Keratinocyte (primary cell): ENCODE data around the gene TRPV4. TPM values are rescaled to one million over a fixed set of nuclear protein-coding genes. Genes with fewer than 3 reads are reported as not detected.

Experiments used
- DNase-seq: peaks from one replicate; pipeline ENCODE4 v3.0.0-alpha.2; 2011; ENCODE audit warnings: low read depth, missing footprints, low spot score
- FAIRE-seq: peaks from 2 replicates; lab custom pipeline; 2011; peaks lifted over from hg19 to GRCh38; lab: Jason Lieb, UNC
- H2AFZ ChIP-seq: 2 replicates; pipeline ENCODE4 v1.6.0; 2012; ENCODE audit warnings: low read length, control low read depth, inconsistent platforms; ENCODE audit not compliant: control insufficient read depth
- H3K27ac ChIP-seq: 2 replicates; pipeline ENCODE4 v1.5.1; 2011; ENCODE audit warnings: low read length; ENCODE audit not compliant: control insufficient read depth, insufficient read depth
- H3K27me3 ChIP-seq: 3 replicates; pipeline ENCODE4 v1.6.0; 2011; ENCODE audit warnings: low read length; ENCODE audit not compliant: control insufficient read depth, insufficient read depth; ENCODE audit errors: extremely low read depth
- H3K36me3 ChIP-seq, 2 experiments: 2 replicates in 1 of 2; 3 replicates in 1 of 2; pipeline ENCODE4 v1.5.1; 2011; ENCODE audit warnings: low read length in 2 of 2, mild to moderate bottlenecking in 1 of 2; ENCODE audit not compliant: control insufficient read depth in 2 of 2, insufficient read depth in 2 of 2; ENCODE audit errors: extremely low read depth in 1 of 2
- H3K4me1 ChIP-seq: 3 replicates; pipeline ENCODE4 v1.5.1; 2011; ENCODE audit warnings: low read length; ENCODE audit not compliant: control insufficient read depth, insufficient read depth; ENCODE audit errors: extremely low read depth
- H3K4me2 ChIP-seq: 3 replicates; pipeline ENCODE4 v1.6.0; 2011; ENCODE audit warnings: low read depth, low read length; ENCODE audit not compliant: control insufficient read depth, insufficient read depth; ENCODE audit errors: extremely low read depth
- H3K4me3 ChIP-seq, 3 experiments: fragments of 200-600 bp in 1 of 3; sonication (generic) in 1 of 3; 2 replicates in 2 of 3; 3 replicates in 1 of 3; pipeline ENCODE4 v1.5.1; 2011 to 2016; ENCODE audit warnings: low read length in 3 of 3, mild to moderate bottlenecking in 3 of 3, control low read depth in 2 of 3, inconsistent platforms in 1 of 3, low read depth in 1 of 3, mixed read lengths in 1 of 3, mixed run types in 1 of 3, moderate library complexity in 1 of 3; ENCODE audit not compliant: control insufficient read depth in 2 of 3, insufficient read depth in 2 of 3; ENCODE audit errors: extremely low read depth in 1 of 3
- H3K79me2 ChIP-seq: 2 replicates; pipeline ENCODE4 v1.6.0; 2012; ENCODE audit warnings: low read length; ENCODE audit not compliant: control insufficient read depth, insufficient read depth
- H3K9ac ChIP-seq: 3 replicates; pipeline ENCODE4 v1.6.0; 2011; ENCODE audit warnings: low read length; ENCODE audit not compliant: control insufficient read depth, insufficient read depth; ENCODE audit errors: extremely low read depth
- H3K9me1 ChIP-seq: 3 replicates; pipeline ENCODE4 v1.6.0; 2011; ENCODE audit warnings: low read length; ENCODE audit not compliant: control insufficient read depth, insufficient read depth; ENCODE audit errors: extremely low read depth
- H3K9me3 ChIP-seq: 2 replicates; pipeline ENCODE4 v1.5.1; 2012; ENCODE audit warnings: low read depth, low read length; ENCODE audit not compliant: control insufficient read depth
- H4K20me1 ChIP-seq: 3 replicates; pipeline ENCODE4 v1.6.0; 2011; ENCODE audit warnings: low read length; ENCODE audit not compliant: control insufficient read depth, insufficient read depth; ENCODE audit errors: extremely low read depth
- CTCF ChIP-seq, 3 experiments: IDR thresholded peaks in 1 of 3; conservative IDR thresholded peaks in 1 of 3; optimal IDR thresholded peaks in 1 of 3; 2 replicates in 2 of 3; 3 replicates in 1 of 3; pipeline versions ENCODE3 to v1.5.1; 2011; ENCODE audit warnings: low read length in 3 of 3, mild to moderate bottlenecking in 3 of 3, moderate library complexity in 2 of 3, control low read depth in 1 of 3, inconsistent platforms in 1 of 3; ENCODE audit not compliant: insufficient read depth in 2 of 3; ENCODE audit errors: extremely low read depth in 1 of 3
- EZH2 ChIP-seq: IDR thresholded peaks from one replicate; pipeline ENCODE4 v1.6.1; 2012; ENCODE audit warnings: inconsistent platforms, mild to moderate bottlenecking, low read length, moderate library complexity
- dilution Hi-C: fragments of 300-500 bp; cut with MboI; formaldehyde crosslinking; loops from one replicate; pipeline ENCODE4 v1.7.0; 2020; ENCODE audit warnings: low sequenced_read_pairs; ENCODE audit not compliant: extremely low pct_ligation_motif_present
- polyA plus RNA-seq, 5 experiments: library from polyadenylated mRNA; depleted of rRNA in 3 of 5; stranded (reverse) in 3 of 5; stranded (forward) in 1 of 5; unstranded in 1 of 5; fragments of >200 nt; gene quantifications; 1 replicate in 1 of 5; 2 replicates in 3 of 5; 3 replicates in 1 of 5; pipeline versions ENCODE4 v1.2.1 to v1.2.3, GENCODE V29; 2011 to 2012; ENCODE audit warnings: missing spikeins in 2 of 5, low read depth in 1 of 5, low replicate concordance in 1 of 5

The TRPV4 gene
- polyA plus RNA-seq, 1 donor (not counting 4 experiments of a cell fraction or from before 2014, with no cell fraction given): 0.46 TPM

DNA sequence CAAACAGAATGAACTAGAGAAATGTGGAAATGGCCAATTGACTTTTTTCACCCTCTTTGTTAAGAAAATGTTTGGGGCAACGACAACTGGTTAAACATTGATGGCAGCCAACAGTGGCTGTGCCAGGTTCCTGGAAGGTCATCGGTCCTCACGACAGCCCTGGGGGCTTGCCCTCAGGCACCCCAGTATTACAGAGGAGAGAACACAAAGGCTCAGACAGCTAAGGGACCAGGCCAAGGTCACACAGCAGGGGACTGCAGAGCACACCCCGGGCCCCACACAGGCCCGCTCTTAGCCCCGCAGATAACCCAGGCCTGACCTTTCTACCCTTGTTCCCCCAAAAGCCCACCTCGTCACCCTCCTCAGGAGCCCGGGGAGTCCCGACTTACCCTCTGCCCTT, 1.3 kb downstream of the TRPV4 start:
- FAIRE-seq (no peak), DNase-seq (no peak)
- Histone ChIP-seq H3K9me3 (no peaks in the 10 kb centered on the region), H4K20me1 (no peaks in the 10 kb centered on the region), H3K27ac (no peak overlapping the region), H3K9ac (no peak overlapping the region), H3K4me3 (no peak overlapping the region), H3K4me2 (no peak overlapping the region), H3K36me3 (no peaks in the 10 kb centered on the region), H3K27me3 (peaks cover 12% of the 10 kb centered on the region), H3K79me2 (no peaks in the 10 kb centered on the region), H2AFZ (no peak overlapping the region), H3K4me1 (peaks cover under 1% of the 10 kb centered on the region), H3K9me1 (no peaks in the 10 kb centered on the region)
- dilution Hi-C loops: no loop called here
- TF ChIP-seq CTCF (optimal IDR thresholded peaks at IDR 0.05 in 1 of 3, IDR thresholded peaks at IDR 0.05 in 1 of 3, conservative IDR thresholded peaks at IDR 0.05 in 1 of 3; ENCODE audit: extremely low read depth in 1 of 3, insufficient read depth in 2 of 3, low read length in 3 of 3): no peak
- no peak for TF ChIP-seq EZH2

GRCh38 chr12:109831365-109831764, 1.8 kb downstream of the TRPV4 start:
- Histone ChIP-seq H3K4me3 (no peak overlapping the region), H3K27me3 (peaks cover 12% of the 10 kb centered on the region), H3K4me1 (no peaks in the 10 kb centered on the region), H3K9me3 (no peaks in the 10 kb centered on the region), H3K4me2 (no peak overlapping the region), H3K9ac (no peak overlapping the region), H3K9me1 (no peaks in the 10 kb centered on the region), H4K20me1 (no peaks in the 10 kb centered on the region), H3K36me3 (no peaks in the 10 kb centered on the region), H3K79me2 (no peaks in the 10 kb centered on the region), H2AFZ (no peak overlapping the region), H3K27ac (no peak overlapping the region)
- DNase-seq (no peak), FAIRE-seq (no peak)
- dilution Hi-C loops: no loop called here
- no peak for TF ChIP-seq CTCF (optimal IDR thresholded peaks at IDR 0.05 in 1 of 3, IDR thresholded peaks at IDR 0.05 in 1 of 3, conservative IDR thresholded peaks at IDR 0.05 in 1 of 3; ENCODE audit: extremely low read depth in 1 of 3, insufficient read depth in 2 of 3, low read length in 3 of 3)
- no peak for TF ChIP-seq EZH2
